GM21723 (cell line): ENCODE results near the gene SERPINA3.

Experiments
- ATAC-seq: cut with Tn5 transposase; IDR thresholded peaks from one replicate; pipeline ENCODE4 v1.9.1; 2021; ENCODE audit warnings: mild to moderate bottlenecking, moderate library complexity; ENCODE audit not compliant: unreplicated experiment

Gene SERPINA3

GRCh38 chr14:94650806-94651805, 38.9 kb downstream of the SERPINA3 start:
- ATAC-seq = no peak

GRCh38 chr14:94653321-94653720, 41.1 kb downstream of the SERPINA3 start:
- no peak for ATAC-seq

GRCh38 chr14:94654071-94654861, 42.1 kb downstream of the SERPINA3 start:
- ATAC-seq = no peak

- ATAC-seq = no peak
These were observed 43.0 kb downstream of the SERPINA3 start for GRCh38 chr14:94655169-94655710.

- ATAC-seq = no peak
These were observed 43.9 kb downstream of the SERPINA3 start for GRCh38 chr14:94656043-94656442.

GRCh38 chr14:94659256-94659655, 47.1 kb downstream of the SERPINA3 start:
- no peak for ATAC-seq

- ATAC-seq = no peak
These were observed 47.7 kb downstream of the SERPINA3 start for GRCh38 chr14:94659901-94660300.

- no peak for ATAC-seq
These were observed 48.2 kb downstream of the SERPINA3 start for GRCh38 chr14:94660306-94660946.

GRCh38 chr14:94663538-94663937, 51.3 kb downstream of the SERPINA3 start:
- ATAC-seq = no peak

- no peak for ATAC-seq
These were observed 51.9 kb downstream of the SERPINA3 start for GRCh38 chr14:94663965-94664704.

- no peak for ATAC-seq
These were observed 52.9 kb downstream of the SERPINA3 start for GRCh38 chr14:94665121-94665520.

- ATAC-seq = no peak
These were observed 53.4 kb downstream of the SERPINA3 start for GRCh38 chr14:94665544-94665943.

GRCh38 chr14:94670692-94671285, 58.6 kb downstream of the SERPINA3 start:
- ATAC-seq = no peak

GRCh38 chr14:94671870-94672444, 59.8 kb downstream of the SERPINA3 start:
- no peak for ATAC-seq

GRCh38 chr14:94673071-94673470, 60.9 kb downstream of the SERPINA3 start:
- no peak for ATAC-seq
